GOT3 (cell line): ENCODE data around the gene NAA10.

Experiments used
- DNase-seq: peaks from one replicate; lab custom pipeline; 2025; ENCODE audit warnings: mixed read lengths; lab: John Stamatoyannopoulos, UW

Gene NAA10

GRCh38 chrX:153966841-153967535 lies 32.2 kb upstream of the NAA10 start:
- no peak for DNase-seq

- DNase-seq: no peak
These were observed 31.4 kb upstream of the NAA10 start for GRCh38 chrX:153966283-153966688.

- DNase-seq: no peak
These were observed 30.6 kb upstream of the NAA10 start for GRCh38 chrX:153965406-153965805.

GRCh38 chrX:153964105-153964504 lies 29.3 kb upstream of the NAA10 start:
- no peak for DNase-seq

GRCh38 chrX:153963546-153963945 lies 28.7 kb upstream of the NAA10 start:
- DNase-seq: no peak

GRCh38 chrX:153961292-153961691 lies 26.5 kb upstream of the NAA10 start:
- DNase-seq: no peak

GRCh38 chrX:153960786-153961185 lies 25.9 kb upstream of the NAA10 start:
- DNase-seq: no peak

GRCh38 chrX:153960077-153960476 lies 25.2 kb upstream of the NAA10 start:
- DNase-seq: no peak

GRCh38 chrX:153959649-153960048 lies 24.8 kb upstream of the NAA10 start:
- no peak for DNase-seq

- no peak for DNase-seq
These were observed 23.8 kb upstream of the NAA10 start for GRCh38 chrX:153958605-153959004.

- DNase-seq: no peak
These were observed 22.4 kb upstream of the NAA10 start for GRCh38 chrX:153957224-153957623.

GRCh38 chrX:153956044-153956907 lies 21.4 kb upstream of the NAA10 start:
- DNase-seq: no peak

- DNase-seq: no peak
These were observed 20.4 kb upstream of the NAA10 start for GRCh38 chrX:153955228-153955732.

- no peak for DNase-seq
These were observed 19.9 kb upstream of the NAA10 start for GRCh38 chrX:153954558-153955227.

- no peak for DNase-seq
These were observed 19.2 kb upstream of the NAA10 start for GRCh38 chrX:153953892-153954557.

- DNase-seq: no peak
These were observed 18.5 kb upstream of the NAA10 start for GRCh38 chrX:153953342-153953830.

GRCh38 chrX:153952373-153953026 lies 17.7 kb upstream of the NAA10 start:
- no peak for DNase-seq

- DNase-seq: no peak
These were observed 17.0 kb upstream of the NAA10 start for GRCh38 chrX:153951683-153952372.

GRCh38 chrX:153950127-153950526 lies 15.3 kb upstream of the NAA10 start:
- DNase-seq: no peak
